ENCODE results near the gene DAP.

GRCh38 chr5:10707198-10708142, 53.6 kb downstream of the DAP start:
- TF ChIP-seq CTCF (conservative IDR thresholded peaks at IDR 0.05; ENCODE audit: low read depth, low read length) (no peak), EZH2 (IDR thresholded peaks at IDR 0.05; ENCODE audit: low read length, unreplicated experiment) (no peak)

Measured in PC-3 (cell line).